H1 (cell line): Measurements from ENCODE around the gene IL17RA. TPM values are rescaled to one million over a fixed set of nuclear protein-coding genes. Genes with fewer than 3 reads are reported as not detected.

ENCODE experiments used
- CTCF ChIA-PET: fragments of 300-600 bp; sonication (Branson Sonifier 250); formaldehyde crosslinking; loops from one replicate; lab custom pipeline; 2021; ENCODE audit not compliant: partially characterized antibody; lab: Charles Lee
- POLR2A ChIA-PET: fragments of 300-600 bp; sonication (Branson Sonifier 250); formaldehyde crosslinking; loops from one replicate; lab custom pipeline; 2021; ENCODE audit warnings: inconsistent platforms; ENCODE audit not compliant: partially characterized antibody; lab: Charles Lee
- DNase-seq, 2 experiments: peaks; one replicate each; pipeline versions ENCODE4 v3.0.0 to v3.0.0-alpha.2; 2010 to 2022; ENCODE audit warnings: low spot score in 2 of 2, low read depth in 1 of 2, mixed read lengths in 1 of 2
- FAIRE-seq: peaks from 2 replicates; lab custom pipeline; 2011; peaks lifted over from hg19 to GRCh38; lab: Jason Lieb, UNC
- H2AFZ ChIP-seq: 2 replicates; pipeline ENCODE4 v1.8.1; 2012; ENCODE audit warnings: low read length, inconsistent platforms
- H2AK5ac ChIP-seq: 2 replicates; pipeline ENCODE4 v1.6.1; 2013; ENCODE audit warnings: low read depth, low read length
- H2BK120ac ChIP-seq: replicated peaks from 2 replicates; pipeline ENCODE3; 2013; ENCODE audit warnings: low read depth, low read length, inconsistent platforms
- H2BK12ac ChIP-seq: 2 replicates; pipeline ENCODE4 v1.6.1; 2013; ENCODE audit warnings: low read depth, low read length
- H2BK15ac ChIP-seq: 2 replicates; pipeline ENCODE4 v1.6.1; 2013; ENCODE audit warnings: low read length
- H2BK20ac ChIP-seq: 2 replicates; pipeline ENCODE4 v1.6.1; 2013; ENCODE audit warnings: low read length
- H2BK5ac ChIP-seq: 2 replicates; pipeline ENCODE4 v1.6.1; 2013; ENCODE audit warnings: low read depth, low read length
- H3K14ac ChIP-seq: 2 replicates; pipeline ENCODE4 v1.6.1; 2013; ENCODE audit warnings: inconsistent platforms; ENCODE audit not compliant: insufficient read length
- H3K18ac ChIP-seq: 2 replicates; pipeline ENCODE4 v1.6.1; 2013; ENCODE audit warnings: low read length; ENCODE audit errors: extremely low read depth
- H3K23ac ChIP-seq: 2 replicates; pipeline ENCODE4 v1.6.1; 2013; ENCODE audit warnings: inconsistent platforms; ENCODE audit not compliant: insufficient read length
- H3K23me2 ChIP-seq: 2 replicates; pipeline ENCODE4 v1.6.1; 2013; ENCODE audit warnings: low read depth, low read length
- H3K27ac ChIP-seq: 2 replicates; pipeline ENCODE4 v1.6.1; 2011; ENCODE audit warnings: low read depth, low read length, inconsistent platforms
- H3K27me3 ChIP-seq, 4 experiments: replicated peaks in 1 of 4; 1 replicate in 1 of 4; 2 replicates in 3 of 4; pipeline versions ENCODE4 v1.6.1 to v1.8.1; 2011 to 2013; ENCODE audit warnings: low read length in 3 of 4, mild to moderate bottlenecking in 3 of 4, inconsistent platforms in 2 of 4, mixed read lengths in 2 of 4, moderate library complexity in 1 of 4; ENCODE audit not compliant: control insufficient read depth in 3 of 4, insufficient read depth in 3 of 4; ENCODE audit errors: extremely low read depth in 1 of 4
- H3K36me3 ChIP-seq, 4 experiments: 2 replicates each; pipeline versions ENCODE4 v1.6.1 to v1.8.1; 2011 to 2013; ENCODE audit warnings: mild to moderate bottlenecking in 4 of 4, low read length in 3 of 4, moderate library complexity in 2 of 4, control low read depth in 1 of 4, inconsistent platforms in 1 of 4; ENCODE audit not compliant: insufficient read depth in 4 of 4, control insufficient read depth in 2 of 4
- H3K4ac ChIP-seq: replicated peaks from 2 replicates; pipeline ENCODE3; 2013; ENCODE audit warnings: low read length, low read depth, mixed read lengths, inconsistent platforms; ENCODE audit not compliant: insufficient read length
- H3K4me1 ChIP-seq, 4 experiments: replicated peaks in 1 of 4; 1 replicate in 1 of 4; 2 replicates in 3 of 4; pipeline versions ENCODE4 v1.6.1 to v1.8.1; 2011 to 2013; ENCODE audit warnings: low read length in 3 of 4, inconsistent platforms in 2 of 4, mixed read lengths in 1 of 4; ENCODE audit not compliant: insufficient read depth in 4 of 4, control insufficient read depth in 3 of 4
- H3K4me2 ChIP-seq, 2 experiments: 2 replicates each; pipeline versions ENCODE4 v1.6.1 to v1.8.1; 2011 to 2013; ENCODE audit warnings: low read depth in 2 of 2, low read length in 2 of 2, control low read depth in 1 of 2, inconsistent platforms in 1 of 2, mild to moderate bottlenecking in 1 of 2; ENCODE audit not compliant: insufficient read depth in 1 of 2
- H3K4me3 ChIP-seq, 4 experiments: fragments of 200-600, 300-600 bp in 1 of 4; sonication (generic), shearing (Covaris generic), sonication (Bioruptor Twin) in 1 of 4; 2 replicates each; pipeline versions ENCODE4 v1.5.1 to v1.8.1; 2011 to 2016; ENCODE audit warnings: low read length in 4 of 4, low read depth in 3 of 4, control low read depth in 2 of 4, inconsistent platforms in 2 of 4, mild to moderate bottlenecking in 2 of 4, mixed read lengths in 1 of 4, moderate library complexity in 1 of 4; ENCODE audit not compliant: insufficient read depth in 2 of 4; ENCODE audit errors: extremely low read depth in 1 of 4
- H3K56ac ChIP-seq: replicated peaks from 2 replicates; pipeline ENCODE3; 2013; ENCODE audit warnings: low read depth, mild to moderate bottlenecking, mixed read lengths, low read length, inconsistent platforms; ENCODE audit not compliant: insufficient read length
- H3K79me1 ChIP-seq: 2 replicates; pipeline ENCODE4 v1.6.1; 2013; ENCODE audit warnings: low read depth, low read length, control low read depth
- H3K79me2 ChIP-seq, 2 experiments: 2 replicates each; pipeline versions ENCODE4 v1.6.1 to v1.8.1; 2012 to 2013; ENCODE audit warnings: low read length in 2 of 2, mild to moderate bottlenecking in 2 of 2, inconsistent platforms in 1 of 2; ENCODE audit not compliant: insufficient read depth in 2 of 2, control insufficient read depth in 1 of 2
- H3K9ac ChIP-seq, 4 experiments: replicated peaks in 1 of 4; 1 replicate in 1 of 4; 2 replicates in 3 of 4; pipeline versions ENCODE4 v1.6.1 to v1.8.1; 2011 to 2013; ENCODE audit warnings: low read depth in 3 of 4, low read length in 3 of 4, control low read depth in 2 of 4, mild to moderate bottlenecking in 2 of 4, moderate library complexity in 2 of 4, inconsistent platforms in 1 of 4; ENCODE audit errors: extremely low read depth in 1 of 4
- H3K9me3 ChIP-seq, 2 experiments: 2 replicates each; pipeline versions ENCODE4 v1.6.1 to v1.8.1; 2012 to 2013; ENCODE audit warnings: mild to moderate bottlenecking in 2 of 2, moderate library complexity in 2 of 2, control low read depth in 1 of 2, inconsistent platforms in 1 of 2, low read depth in 1 of 2, low read length in 1 of 2, mixed read lengths in 1 of 2; ENCODE audit not compliant: insufficient read depth in 2 of 2
- H4K20me1 ChIP-seq, 2 experiments: replicated peaks in 1 of 2; 2 replicates each; pipeline versions ENCODE3 to v1.8.1; 2011 to 2013; ENCODE audit warnings: inconsistent platforms in 2 of 2, low read length in 2 of 2, mild to moderate bottlenecking in 1 of 2; ENCODE audit not compliant: insufficient read depth in 2 of 2, control insufficient read depth in 1 of 2
- H4K5ac ChIP-seq: 2 replicates; pipeline ENCODE4 v1.6.1; 2013; ENCODE audit warnings: low read length, low read depth, mixed read lengths, inconsistent platforms; ENCODE audit not compliant: insufficient read length
- H4K8ac ChIP-seq: 2 replicates; pipeline ENCODE4 v1.8.0; 2013; ENCODE audit warnings: mild to moderate bottlenecking, moderate library complexity, low read length, inconsistent platforms; ENCODE audit not compliant: insufficient read depth; ENCODE audit errors: extremely low read depth
- H4K91ac ChIP-seq: replicated peaks from 2 replicates; pipeline ENCODE3; 2013; ENCODE audit warnings: low read length, mixed read lengths, inconsistent platforms; ENCODE audit not compliant: insufficient read length
- ATF3 ChIP-seq: IDR thresholded peaks from 2 replicates; pipeline ENCODE4 v1.6.1; 2011; ENCODE audit warnings: low read depth, mild to moderate bottlenecking, low read length; ENCODE audit not compliant: insufficient read depth
- BRCA1 ChIP-seq: IDR thresholded peaks from 2 replicates; pipeline ENCODE4 v1.6.1; 2012; ENCODE audit warnings: low read depth, low read length, improper control_type of control experiment
- CHD2 ChIP-seq: IDR thresholded peaks from 2 replicates; pipeline ENCODE4 v1.6.1; 2012; ENCODE audit warnings: low read length, improper control_type of control experiment
- HDAC2 ChIP-seq, 2 experiments: fragments of 300-600 bp in 1 of 2; sonication (generic) in 1 of 2; IDR thresholded peaks; 2 replicates each; pipeline ENCODE4 v1.6.1; 2011 to 2012; ENCODE audit warnings: low read depth in 2 of 2, low read length in 2 of 2, mild to moderate bottlenecking in 2 of 2, moderate library complexity in 2 of 2, borderline replicate concordance in 1 of 2, inconsistent platforms in 1 of 2
- KDM4A ChIP-seq: IDR thresholded peaks from one replicate; pipeline ENCODE4 v1.7.1; 2012; ENCODE audit warnings: low read depth, mild to moderate bottlenecking, moderate library complexity, low read length, inconsistent platforms; ENCODE audit not compliant: severe bottlenecking
- MAX ChIP-seq: IDR thresholded peaks from 2 replicates; pipeline ENCODE4 v1.6.1; 2012; ENCODE audit warnings: inconsistent platforms
- POLR2AphosphoS5 ChIP-seq: IDR thresholded peaks from 2 replicates; pipeline ENCODE4 v1.6.1; 2011; ENCODE audit warnings: low read depth, low read length
- RFX5 ChIP-seq: IDR thresholded peaks from 2 replicates; pipeline ENCODE4 v1.6.1; 2011; ENCODE audit warnings: low read depth, low read length, improper control_type of control experiment, borderline replicate concordance
- RXRA ChIP-seq: IDR thresholded peaks from 2 replicates; pipeline ENCODE4 v1.6.1; 2011; ENCODE audit warnings: low read depth, mild to moderate bottlenecking, low read length, moderate library complexity; ENCODE audit not compliant: insufficient read depth
- SIX5 ChIP-seq: IDR thresholded peaks from 2 replicates; pipeline ENCODE4 v1.6.1; 2011; ENCODE audit warnings: mild to moderate bottlenecking, low read depth, low read length
- SP4 ChIP-seq: IDR thresholded peaks from 2 replicates; pipeline ENCODE4 v1.6.1; 2012; ENCODE audit warnings: low read length, inconsistent platforms
- WGBS, 2 experiments: shearing (Covaris generic) in 1 of 2; methylation state at CpG; one replicate each; pipeline versions ENCODE4 v1.1.6 to v1.1.7; 2013 to 2015; ENCODE audit warnings: low lambda C conversion rate in 2 of 2, mixed read lengths in 2 of 2, inconsistent platforms in 1 of 2, low coverage in 1 of 2, missing lambda C conversion rate in 1 of 2; ENCODE audit not compliant: insufficient replicate concordance in 2 of 2, insufficient coverage in 1 of 2, insufficient read length in 1 of 2; ENCODE audit errors: extremely low coverage in 1 of 2, missing lambda C conversion rate in 1 of 2; 5-methylcytosine and 5-hydroxymethylcytosine counted together
- polyA plus RNA-seq, 7 experiments: library from polyadenylated mRNA; depleted of rRNA in 3 of 7; stranded (reverse) in 5 of 7; unstranded in 2 of 7; fragments of >200 nt in 5 of 7; fragments of 200-250 nt in 2 of 7; gene quantifications; 1 replicate in 5 of 7; 2 replicates in 1 of 7; 4 replicates in 1 of 7; pipeline versions ENCODE4 v1.2.1 to v1.2.3, GENCODE V29; 2011 to 2013; ENCODE audit warnings: missing spikeins in 2 of 7, mixed read lengths in 2 of 7
- total RNA-seq: library from RNA; stranded (reverse); fragmentation: NEBNext Ultra II Directional; extraction: Animal tissue kit (Norgen Biotek cat#: 25700); gene quantifications from 2 replicates; pipeline ENCODE4 v1.2.1, GENCODE V29; 2021

The IL17RA gene
- total and polyA plus RNA-seq, 2 of the 8 experiments (the other 6 are each of a cell fraction or from before 2014, with no cell fraction given): 5.6 to 9.9 TPM

GRCh38 chr22:17113600-17113999 lies 28.8 kb downstream of the IL17RA start:
- Histone ChIP-seq H3K4me1 (peaks cover 2 to 4% (median 4%) of the 10 kb centered on the region in 4 experiments; a peak in 4 of 7 replicates), H3K79me1 (0 out of 2 replicates have a peak, but pooled peaks cover 4% of the 10 kb centered on the region), H2AK5ac (no peak overlapping the region), H2AFZ (no peak overlapping the region), H3K27ac (no peak overlapping the region), H3K4me2 (no peak overlapping the region), H3K9me3 (no peaks in the 10 kb centered on the region), H3K18ac (no peak overlapping the region), H3K36me3 (peaks cover 0 to 7% (median 0%) of the 10 kb centered on the region in 4 experiments; a peak in 1 of 8 replicates), H3K23ac (no peak overlapping the region), H3K4ac (no peak overlapping the region), H4K20me1 (peaks cover 0 to 2% of the 10 kb centered on the region in 2 experiments), H2BK15ac (no peak overlapping the region), H3K27me3 (peaks cover 0 to 1% (median 0%) of the 10 kb centered on the region in 4 experiments; a peak in 1 of 7 replicates), H4K5ac (no peak overlapping the region), H2BK12ac (no peak overlapping the region), H2BK5ac (no peak overlapping the region), H3K79me2 (no peaks in the 10 kb centered on the region), H3K4me3 (no peak overlapping the region), H3K14ac (no peak overlapping the region), H4K8ac (no peak overlapping the region), H2BK120ac (no peak overlapping the region), H3K23me2 (no peaks in the 10 kb centered on the region), H4K91ac (no peak overlapping the region), H2BK20ac (no peak overlapping the region), H3K56ac (no peak overlapping the region), H3K9ac (no peak overlapping the region)
- POLR2A ChIA-PET: no interaction called here
- FAIRE-seq: no peak
- no peak for DNase-seq
- CTCF ChIA-PET: interaction anchor here (1.3 kb wide), 1 partner anchor 14 kb away, joined by 3 read pairs; no protein-coding TSS in a partner anchor
- WGBS, 2 experiments: 97% methylated on average over 8 of the region's 8 CpGs; no CpG with 5 or more reads in 1 of the 2 experiments
- TF ChIP-seq POLR2AphosphoS5 (no peak), KDM4A (no peak), BRCA1 (no peak), MAX (no peak), ATF3 (no peak), RFX5 (no peak), CHD2 (no peak), SIX5 (no peak), SP4 (no peak), RXRA (no peak), HDAC2 (IDR thresholded peaks at IDR 0.05; ENCODE audit: borderline replicate concordance in 1 of 2, low read depth in 2 of 2, low read length in 2 of 2) (no peak)
